ENCODE measurements around the gene CDS2.

Gene CDS2

GRCh38 chr20:5126512-5127203 is at the start of gene CDS2:
Gene CDS2, plus strand, starts transcription at chr20:5127008. Its CDS starts 85 bp downstream, at chr20:5127093.
- H3K9ac ChIP-seq (ENCODE audit: insufficient read length, low read depth), result peak within 1 kb of the TSS; percentile 80
- H3K4me3 ChIP-seq (ENCODE audit: insufficient read length, low read depth), result peak within 1 kb of the TSS; percentile 78
- TF ChIP-seq YY1 (IDR thresholded peaks at IDR 0.05; ENCODE audit: insufficient read depth, insufficient read length) (no peak), ZNF274 (IDR thresholded peaks at IDR 0.05; ENCODE audit: low read depth, low read length) (no peak), SUZ12 (IDR thresholded peaks at IDR 0.05; ENCODE audit: extremely low read depth, insufficient read depth, insufficient read length) (no peak)
- peaks cover 3% of the 10 kb centered on the region for H3K4me1 ChIP-seq (ENCODE audit: insufficient read depth, insufficient read length)
- H3K9me3 ChIP-seq (ENCODE audit: insufficient read depth, low read length), result no peaks in the 10 kb centered on the region
- no peaks in the 10 kb centered on the region for H3K27me3 ChIP-seq (ENCODE audit: insufficient read depth, insufficient read length)
- peak; percentile 99 for DNase-seq (ENCODE audit: low read depth, low spot score)
- H3K36me3 ChIP-seq (ENCODE audit: insufficient read depth, insufficient read length, low read length), result peaks cover 7% of the 10 kb centered on the region

GRCh38 chr20:5077761-5078387 is 48.9 kb upstream of the CDS2 start:
- no peaks in the 10 kb centered on the region for H3K9me3 ChIP-seq (ENCODE audit: insufficient read depth, low read length)
- no peak overlapping the region for H3K4me3 ChIP-seq (ENCODE audit: insufficient read length, low read depth)
- DNase-seq (ENCODE audit: low read depth, low spot score), result no peak
- TF ChIP-seq SUZ12 (IDR thresholded peaks at IDR 0.05; ENCODE audit: extremely low read depth, insufficient read depth, insufficient read length) (no peak), ZNF274 (IDR thresholded peaks at IDR 0.05; ENCODE audit: low read depth, low read length) (no peak), YY1 (IDR thresholded peaks at IDR 0.05; ENCODE audit: insufficient read depth, insufficient read length) (no peak)
- no peak overlapping the region for H3K9ac ChIP-seq (ENCODE audit: insufficient read length, low read depth)
- no peaks in the 10 kb centered on the region for H3K27me3 ChIP-seq (ENCODE audit: insufficient read depth, insufficient read length)
- H3K4me1 ChIP-seq (ENCODE audit: insufficient read depth, insufficient read length), result peaks cover 3% of the 10 kb centered on the region
- no peaks in the 10 kb centered on the region for H3K36me3 ChIP-seq (ENCODE audit: insufficient read depth, insufficient read length, low read length)

GRCh38 chr20:5078399-5078958 is 48.3 kb upstream of the CDS2 start:
- no peaks in the 10 kb centered on the region for H3K36me3 ChIP-seq (ENCODE audit: insufficient read depth, insufficient read length, low read length)
- H3K4me3 ChIP-seq (ENCODE audit: insufficient read length, low read depth), result no peak overlapping the region
- no peak overlapping the region for H3K9ac ChIP-seq (ENCODE audit: insufficient read length, low read depth)
- no peaks in the 10 kb centered on the region for H3K9me3 ChIP-seq (ENCODE audit: insufficient read depth, low read length)
- no peaks in the 10 kb centered on the region for H3K27me3 ChIP-seq (ENCODE audit: insufficient read depth, insufficient read length)
- H3K4me1 ChIP-seq (ENCODE audit: insufficient read depth, insufficient read length), result no peaks in the 10 kb centered on the region
- TF ChIP-seq ZNF274 (IDR thresholded peaks at IDR 0.05; ENCODE audit: low read depth, low read length) (no peak), YY1 (IDR thresholded peaks at IDR 0.05; ENCODE audit: insufficient read depth, insufficient read length) (no peak), SUZ12 (IDR thresholded peaks at IDR 0.05; ENCODE audit: extremely low read depth, insufficient read depth, insufficient read length) (no peak)
- DNase-seq (ENCODE audit: low read depth, low spot score), result no peak

- no peak overlapping the region for H3K9ac ChIP-seq (ENCODE audit: insufficient read length, low read depth)
- no peaks in the 10 kb centered on the region for H3K36me3 ChIP-seq (ENCODE audit: insufficient read depth, insufficient read length, low read length)
Measured at GRCh38 chr20:5080384-5080877, 46.4 kb upstream of the CDS2 start.

GRCh38 chr20:5085380-5085779 is 41.4 kb upstream of the CDS2 start:
- no peak for TF ChIP-seq SUZ12 (IDR thresholded peaks at IDR 0.05; ENCODE audit: extremely low read depth, insufficient read depth, insufficient read length)
- TF ChIP-seq YY1 (IDR thresholded peaks at IDR 0.05; ENCODE audit: insufficient read depth, insufficient read length), result no peak
- TF ChIP-seq ZNF274 (IDR thresholded peaks at IDR 0.05; ENCODE audit: low read depth, low read length), result no peak
- no peaks in the 10 kb centered on the region for H3K27me3 ChIP-seq (ENCODE audit: insufficient read depth, insufficient read length)
- no peaks in the 10 kb centered on the region for H3K4me1 ChIP-seq (ENCODE audit: insufficient read depth, insufficient read length)
- no peak overlapping the region for H3K9ac ChIP-seq (ENCODE audit: insufficient read length, low read depth)
- H3K4me3 ChIP-seq (ENCODE audit: insufficient read length, low read depth), result no peak overlapping the region
- DNase-seq (ENCODE audit: low read depth, low spot score), result no peak
- no peaks in the 10 kb centered on the region for H3K9me3 ChIP-seq (ENCODE audit: insufficient read depth, low read length)
- peaks cover 3% of the 10 kb centered on the region for H3K36me3 ChIP-seq (ENCODE audit: insufficient read depth, insufficient read length, low read length)

More at GRCh38 chr20:5080384-5080877, 46.4 kb upstream of the CDS2 start:
- H3K9me3 ChIP-seq (ENCODE audit: insufficient read depth, low read length), result no peaks in the 10 kb centered on the region
- no peaks in the 10 kb centered on the region for H3K4me1 ChIP-seq (ENCODE audit: insufficient read depth, insufficient read length)
- no peak overlapping the region for H3K4me3 ChIP-seq (ENCODE audit: insufficient read length, low read depth)
- TF ChIP-seq SUZ12 (IDR thresholded peaks at IDR 0.05; ENCODE audit: extremely low read depth, insufficient read depth, insufficient read length), result no peak
- no peak for TF ChIP-seq YY1 (IDR thresholded peaks at IDR 0.05; ENCODE audit: insufficient read depth, insufficient read length)
- TF ChIP-seq ZNF274 (IDR thresholded peaks at IDR 0.05; ENCODE audit: low read depth, low read length), result no peak
- H3K27me3 ChIP-seq (ENCODE audit: insufficient read depth, insufficient read length), result no peaks in the 10 kb centered on the region
- DNase-seq (ENCODE audit: low read depth, low spot score), result no peak

GRCh38 chr20:5088688-5089087 is 38.1 kb upstream of the CDS2 start:
- Histone ChIP-seq H3K27me3 (ENCODE audit: insufficient read depth, insufficient read length) (no peaks in the 10 kb centered on the region), H3K4me1 (ENCODE audit: insufficient read depth, insufficient read length) (no peaks in the 10 kb centered on the region), H3K9me3 (ENCODE audit: insufficient read depth, low read length) (no peaks in the 10 kb centered on the region), H3K4me3 (ENCODE audit: insufficient read length, low read depth) (no peak overlapping the region), H3K9ac (ENCODE audit: insufficient read length, low read depth) (no peak overlapping the region), H3K36me3 (ENCODE audit: insufficient read depth, insufficient read length, low read length) (peaks cover 7% of the 10 kb centered on the region)
- TF ChIP-seq SUZ12 (IDR thresholded peaks at IDR 0.05; ENCODE audit: extremely low read depth, insufficient read depth, insufficient read length) (no peak), ZNF274 (IDR thresholded peaks at IDR 0.05; ENCODE audit: low read depth, low read length) (no peak), YY1 (IDR thresholded peaks at IDR 0.05; ENCODE audit: insufficient read depth, insufficient read length) (no peak)
- DNase-seq (ENCODE audit: low read depth, low spot score), result no peak

GRCh38 chr20:5090191-5090590 is 36.6 kb upstream of the CDS2 start:
- no peak for DNase-seq (ENCODE audit: low read depth, low spot score)

More at GRCh38 chr20:5090191-5090590, 36.6 kb upstream of the CDS2 start:
- no peak overlapping the region for H3K4me3 ChIP-seq (ENCODE audit: insufficient read length, low read depth)
- H3K9ac ChIP-seq (ENCODE audit: insufficient read length, low read depth), result no peak overlapping the region
- no peaks in the 10 kb centered on the region for H3K9me3 ChIP-seq (ENCODE audit: insufficient read depth, low read length)
- no peaks in the 10 kb centered on the region for H3K27me3 ChIP-seq (ENCODE audit: insufficient read depth, insufficient read length)
- peaks cover 11% of the 10 kb centered on the region for H3K36me3 ChIP-seq (ENCODE audit: insufficient read depth, insufficient read length, low read length)
- no peaks in the 10 kb centered on the region for H3K4me1 ChIP-seq (ENCODE audit: insufficient read depth, insufficient read length)
- TF ChIP-seq SUZ12 (IDR thresholded peaks at IDR 0.05; ENCODE audit: extremely low read depth, insufficient read depth, insufficient read length) (no peak), ZNF274 (IDR thresholded peaks at IDR 0.05; ENCODE audit: low read depth, low read length) (no peak), YY1 (IDR thresholded peaks at IDR 0.05; ENCODE audit: insufficient read depth, insufficient read length) (no peak)

All from NT2/D1 (cell line).